ENCODE measurements around the gene RBFOX1.
A peak's percentile ranks its signal among the peaks of the same experiment; 100 is the strongest.
"Not testable (repeated sequence)": the region's sequence is repeated elsewhere in the genome, so short reads cannot be mapped to it uniquely, and the experiment has no call there.

Gene RBFOX1

DNA sequence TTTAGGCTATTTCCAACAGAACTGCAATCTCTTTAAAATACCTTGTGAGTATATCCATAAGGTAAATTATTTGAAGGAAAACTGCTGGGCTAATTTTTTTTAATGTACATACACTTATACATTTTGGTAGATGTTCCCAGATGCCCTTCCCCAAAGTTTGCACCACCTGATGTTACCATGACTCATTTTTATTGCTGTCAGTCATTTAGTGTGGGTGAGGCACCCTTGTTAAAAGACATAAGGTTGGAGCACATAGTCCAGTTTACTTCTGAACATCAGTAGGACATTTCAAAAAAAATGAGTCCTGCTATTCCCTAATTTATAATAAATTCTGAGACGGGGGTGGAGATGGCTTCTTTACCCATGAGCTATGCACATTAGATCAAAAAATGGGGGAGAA is 138.6 kb downstream of the RBFOX1 start:
- DNase-seq (ENCODE audit: low spot score) = no peak

DNA sequence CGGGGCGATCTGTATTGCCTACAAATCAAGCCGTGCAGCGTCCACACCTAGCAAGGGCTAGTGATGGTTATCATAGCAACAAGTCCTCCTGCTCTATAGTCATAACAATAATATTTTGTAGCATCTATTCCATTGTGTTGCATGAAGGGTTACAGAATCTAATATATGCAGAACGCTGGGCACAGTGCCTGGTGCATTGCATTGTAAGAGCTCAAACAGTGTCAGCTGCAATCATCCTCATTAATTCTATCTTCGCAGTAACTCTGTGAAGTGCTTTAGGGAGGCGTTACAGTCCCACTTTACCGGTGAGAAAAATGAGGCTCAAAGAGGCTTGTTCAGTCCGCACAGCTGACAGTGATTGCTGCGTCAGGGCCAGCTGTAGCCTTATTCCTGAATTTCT is 149.4 kb downstream of the RBFOX1 start:
- DNase-seq (ENCODE audit: low spot score) = no peak

GRCh38 chr16:7482596-7483290 is 150.1 kb downstream of the RBFOX1 start:
- no peak for DNase-seq (ENCODE audit: low spot score)

DNA sequence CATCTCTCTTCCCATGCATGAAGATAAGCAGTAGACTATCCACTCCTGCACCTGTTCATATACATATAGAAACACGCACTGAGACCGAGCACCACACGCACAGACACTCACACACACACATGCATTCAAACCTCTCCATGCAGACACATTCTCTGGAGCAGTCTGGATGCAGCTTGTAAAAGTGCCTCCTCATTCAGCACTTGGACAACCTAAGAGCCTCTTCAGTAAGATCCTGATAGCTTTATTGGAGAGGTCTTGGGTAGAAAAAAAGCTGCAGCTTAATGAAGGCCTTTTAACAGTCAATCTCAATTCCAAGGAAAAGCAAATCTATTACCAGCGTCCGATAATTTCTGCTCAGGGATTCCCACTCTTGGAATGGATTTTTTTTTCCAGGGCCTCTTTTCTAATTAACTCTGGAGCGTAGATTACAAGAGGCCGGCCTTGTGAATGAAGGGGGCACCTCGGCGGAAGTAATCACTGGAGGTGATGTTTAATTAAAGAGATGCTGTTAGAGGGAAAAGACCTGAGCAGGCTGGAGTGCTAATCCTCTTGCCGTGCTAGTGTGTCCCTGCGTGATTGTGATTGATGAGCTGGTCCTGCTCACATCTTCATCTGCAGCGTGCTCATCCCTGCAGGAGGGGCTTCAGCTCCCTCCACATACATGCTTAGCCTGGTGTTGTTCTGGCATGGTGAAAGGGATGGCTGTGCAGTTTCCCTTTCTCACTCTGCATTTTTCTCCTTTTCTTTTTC is 155.1 kb downstream of the RBFOX1 start:
- DNase-seq (ENCODE audit: low spot score) = no peak

DNA sequence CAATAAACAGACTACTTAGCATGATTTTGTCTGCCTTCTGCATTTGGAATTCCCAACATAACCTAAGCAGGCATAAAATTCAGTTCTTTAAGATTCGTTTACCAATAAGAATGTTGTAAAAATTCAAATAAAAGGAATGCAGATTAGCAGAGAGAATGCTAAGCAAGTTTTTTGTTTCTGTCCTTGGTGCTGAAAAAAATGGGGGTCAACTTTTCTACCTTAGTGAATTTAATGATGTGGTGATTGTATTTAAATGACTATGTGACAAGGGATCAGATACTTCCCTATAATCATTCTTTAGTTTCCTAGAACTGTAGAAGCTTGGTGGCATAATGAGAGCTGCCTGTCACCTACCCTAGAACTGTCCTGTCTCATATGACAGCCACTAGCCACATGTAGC is 159.5 kb downstream of the RBFOX1 start:
- no peak for DNase-seq (ENCODE audit: low spot score)

- no peak for DNase-seq (ENCODE audit: low spot score)
Observed at GRCh38 chr16:7493133-7493532, 160.5 kb downstream of the RBFOX1 start.

- no peak for DNase-seq (ENCODE audit: low spot score)
Observed at GRCh38 chr16:7497691-7498090, 165.0 kb downstream of the RBFOX1 start.

GRCh38 chr16:7501868-7502267 is 169.2 kb downstream of the RBFOX1 start:
- no peak for DNase-seq (ENCODE audit: low spot score)

GRCh38 chr16:7502591-7503157 is 170.0 kb downstream of the RBFOX1 start:
- DNase-seq (ENCODE audit: low spot score) = not testable (repeated sequence)

DNA sequence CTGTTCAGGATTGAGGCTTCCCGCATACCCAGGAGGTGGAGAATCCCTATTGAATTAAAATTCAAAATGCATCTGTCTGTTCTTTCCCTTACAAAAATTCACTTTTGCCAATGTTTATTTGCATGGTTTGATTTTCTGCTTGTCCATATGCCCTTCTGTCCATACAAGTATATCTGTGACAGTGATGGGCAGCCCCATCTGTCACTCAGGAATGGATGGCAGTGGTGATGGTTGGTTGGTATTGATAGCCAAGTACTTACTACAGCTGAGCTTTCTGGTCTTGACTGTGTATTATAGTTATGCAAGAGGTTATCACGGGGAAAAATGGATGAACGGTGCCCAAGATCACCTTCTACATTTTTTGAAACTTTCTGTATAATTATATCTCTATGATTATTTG is 171.0 kb downstream of the RBFOX1 start:
- no peak for DNase-seq (ENCODE audit: low spot score)

DNA sequence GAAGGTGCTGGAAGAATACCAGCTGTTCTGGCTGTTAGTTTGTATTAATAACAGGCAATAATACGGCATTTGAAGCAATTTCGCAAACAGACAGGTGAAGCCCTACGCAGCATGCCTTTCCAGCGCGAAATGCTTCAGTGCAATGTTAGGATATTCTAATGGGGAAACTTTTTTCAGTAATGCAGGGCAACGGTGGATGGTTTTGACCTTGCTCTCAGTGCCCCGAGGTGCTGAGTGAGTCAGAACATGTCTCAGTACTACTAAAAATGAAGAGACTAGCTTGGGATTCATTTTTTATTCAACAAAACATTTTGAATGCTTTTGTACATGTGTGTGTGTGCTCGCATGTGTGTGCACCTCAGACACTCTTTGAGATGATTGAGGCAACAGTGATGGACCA is 172.2 kb downstream of the RBFOX1 start:
- no peak for DNase-seq (ENCODE audit: low spot score)

GRCh38 chr16:7505495-7505894 is 172.8 kb downstream of the RBFOX1 start:
- no peak for DNase-seq (ENCODE audit: low spot score)

DNA sequence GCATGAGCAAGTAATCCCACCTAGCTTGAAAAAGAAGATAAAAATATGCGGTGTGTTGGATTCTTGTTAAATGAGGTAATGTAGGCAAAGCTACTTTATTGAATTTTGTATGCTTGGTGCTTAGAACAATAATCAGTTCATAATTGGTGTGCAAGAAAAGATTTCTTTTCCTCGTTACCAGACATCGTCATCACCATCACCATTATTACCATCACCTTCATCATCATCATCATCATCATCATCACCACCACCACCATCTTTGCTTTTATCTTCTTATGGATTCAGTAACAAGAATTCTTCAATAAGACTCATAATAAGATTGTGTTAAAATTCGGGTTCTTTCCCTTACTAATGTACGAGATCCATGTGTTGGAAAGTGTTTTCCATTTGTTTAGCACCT is 173.7 kb downstream of the RBFOX1 start:
- no peak for DNase-seq (ENCODE audit: low spot score)

- no peak for DNase-seq (ENCODE audit: low spot score)
Observed at GRCh38 chr16:7508656-7509055, 176.0 kb downstream of the RBFOX1 start.

- no peak for DNase-seq (ENCODE audit: low spot score)
Observed at GRCh38 chr16:7509963-7510601, 177.4 kb downstream of the RBFOX1 start.

DNA sequence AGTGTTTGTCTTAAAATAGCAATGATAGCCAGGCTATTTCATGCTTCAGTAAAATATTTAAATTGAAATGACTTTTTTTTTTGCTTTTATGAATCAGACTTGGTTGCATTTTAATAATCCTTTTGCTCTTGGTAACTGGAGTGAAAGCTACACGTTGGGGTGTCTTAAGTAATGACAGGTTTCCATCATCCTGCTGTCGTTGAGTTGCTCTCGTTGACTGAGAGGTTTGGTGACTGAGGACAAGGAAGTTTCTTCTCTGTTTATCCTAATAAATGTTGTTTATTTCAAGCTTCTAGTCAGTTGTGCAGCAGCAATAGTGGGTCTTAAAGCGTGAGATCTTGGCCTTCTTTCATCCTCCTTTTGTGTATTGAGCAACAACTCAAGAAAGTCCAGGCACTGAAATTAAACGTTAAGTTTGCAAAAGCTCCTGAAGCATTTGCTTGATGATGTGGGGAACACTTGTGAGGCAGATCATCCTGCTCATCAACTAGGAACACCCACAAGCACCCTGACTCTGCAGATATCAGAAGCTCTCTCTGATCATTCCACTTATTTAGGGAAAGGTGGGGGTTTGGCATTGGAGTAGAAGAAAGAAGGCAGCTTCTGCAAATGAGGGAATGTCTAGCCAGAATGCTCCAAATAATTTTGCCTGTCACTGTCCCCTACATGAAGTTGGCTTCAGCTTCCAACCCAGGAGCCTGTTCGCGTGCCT is 179.1 kb downstream of the RBFOX1 start:
- DNase-seq (ENCODE audit: low spot score) = no peak

GRCh38 chr16:7512503-7512902 is 179.9 kb downstream of the RBFOX1 start:
- DNase-seq (ENCODE audit: low spot score) = no peak

DNA sequence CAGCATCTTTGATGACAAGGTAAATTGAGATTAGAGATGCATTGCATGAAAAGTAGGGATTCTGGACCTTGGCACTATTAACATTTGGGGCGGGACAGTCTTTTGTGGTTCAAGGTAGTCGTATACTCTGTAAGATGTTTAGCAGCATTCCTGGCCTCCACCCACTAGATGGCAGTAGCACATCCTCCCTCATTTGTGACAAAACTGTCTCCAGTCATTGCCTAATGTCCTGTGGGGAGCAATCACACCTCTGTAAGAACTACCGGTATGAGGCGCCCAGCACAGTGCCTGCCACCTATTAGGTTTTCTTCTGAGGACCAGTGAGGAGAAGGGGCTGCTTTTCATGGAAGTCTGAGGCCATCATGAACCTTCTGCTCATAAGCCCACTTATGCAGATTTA is 180.8 kb downstream of the RBFOX1 start:
- DNase-seq (ENCODE audit: low spot score) = peak; percentile 67

- no peak for DNase-seq (ENCODE audit: low spot score)
Observed at GRCh38 chr16:7515543-7515942, 182.9 kb downstream of the RBFOX1 start.

- DNase-seq (ENCODE audit: low spot score) = no peak
Observed at GRCh38 chr16:7517496-7517895, 184.9 kb downstream of the RBFOX1 start.

DNA sequence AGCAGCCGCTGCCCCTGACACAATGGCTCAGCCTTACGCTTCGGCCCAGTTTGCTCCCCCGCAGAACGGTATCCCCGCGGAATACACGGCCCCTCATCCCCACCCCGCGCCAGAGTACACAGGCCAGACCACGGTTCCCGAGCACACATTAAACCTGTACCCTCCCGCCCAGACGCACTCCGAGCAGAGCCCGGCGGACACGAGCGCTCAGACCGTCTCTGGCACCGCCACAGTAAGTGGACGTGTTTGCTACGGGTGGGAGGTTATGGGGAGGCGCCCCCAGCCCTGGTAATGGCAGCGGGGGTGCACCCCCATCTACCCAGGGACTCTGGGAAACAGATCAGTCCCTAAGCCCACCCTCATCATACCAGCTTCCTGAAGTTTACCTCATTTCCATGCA is 185.5 kb downstream of the RBFOX1 start:
- DNase-seq (ENCODE audit: low spot score) = no peak

DNA sequence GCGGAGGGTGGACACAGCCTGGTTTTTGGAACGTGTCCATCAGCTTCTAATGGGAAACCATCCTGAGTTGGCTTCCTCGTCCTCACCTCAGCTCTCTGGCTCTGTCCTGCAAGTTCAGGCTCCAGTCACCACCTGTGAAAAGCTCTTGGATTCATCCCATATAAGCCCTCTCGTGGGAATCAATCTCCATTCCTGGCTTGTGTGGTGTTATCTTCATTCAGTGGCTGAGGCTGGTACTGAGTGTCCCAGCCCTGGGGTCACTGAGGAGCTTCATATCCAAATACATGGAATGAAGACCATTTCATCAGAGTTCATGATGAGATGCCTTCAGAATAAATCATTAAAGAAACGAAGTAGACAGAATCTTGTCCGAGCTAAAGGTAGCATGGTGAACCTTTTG is 189.2 kb downstream of the RBFOX1 start:
- DNase-seq (ENCODE audit: low spot score) = no peak

All from NAMALWA (cell line).